PC-9 (cell line): ENCODE results near the gene PHLDA3.
"Not testable (repeated sequence)": the region's sequence is repeated elsewhere in the genome, so short reads cannot be mapped to it uniquely, and the experiment has no call there.

Experiments used
- CTCF ChIP-seq: fragments of 200-600 bp; sonication (generic); conservative IDR thresholded peaks from 2 replicates; pipeline ENCODE4 v1.6.1; 2017; ENCODE audit warnings: mixed run types, antibody characterized with exemption, mild to moderate bottlenecking, moderate library complexity
- EZH2 ChIP-seq: fragments of 200-600 bp; sonication (generic); IDR thresholded peaks from 2 replicates; pipeline ENCODE4 v1.8.0; 2017; ENCODE audit warnings: antibody characterized with exemption, low read depth

DNA sequence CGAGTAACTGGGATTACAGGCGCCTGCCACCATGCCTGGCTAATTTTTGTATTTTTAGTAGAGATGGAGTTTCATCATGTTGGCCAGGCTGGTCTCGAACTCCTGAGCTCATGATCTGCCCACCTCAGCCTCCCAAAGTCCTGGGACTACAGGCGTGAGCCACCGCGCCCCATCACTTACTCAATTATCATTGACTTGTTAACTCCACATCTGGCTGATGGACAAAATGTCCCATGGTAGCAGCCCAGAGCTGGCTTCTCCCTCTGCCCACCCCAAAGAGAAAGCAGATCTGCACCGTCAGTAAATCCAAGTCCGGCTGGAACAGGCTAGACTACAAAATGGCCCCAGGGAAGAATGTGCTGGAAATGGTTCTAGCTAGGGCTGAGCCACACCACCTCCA is 3.3 kb upstream of the PHLDA3 start:
- not testable (repeated sequence) for TF ChIP-seq CTCF, EZH2
